HepG2 (cell line): ENCODE data around the gene CTSA. TPM values are rescaled to one million over a fixed set of nuclear protein-coding genes. Genes with fewer than 3 reads are reported as not detected.

ENCODE experiments used
- ATAC-seq: fragments of 200-7000 bp; cut with Tn5 transposase; 3 replicates; pipeline ENCODE4 v1.9.1; 2020; ENCODE audit warnings: mild to moderate bottlenecking, moderate library complexity
- BruUV-seq: library from RNA; stranded (reverse); fragments of 400-500 nt; replicated peaks from 2 replicates; lab custom pipeline; 2021; lab: Mats Ljungman, UMichigan
- CTCF ChIA-PET: fragments of 300-600 bp; formaldehyde crosslinking; extraction: SDS; loops from one replicate; lab custom pipeline; 2021; ENCODE audit warnings: low total read pairs, inconsistent platforms, low intra/inter-chr PET ratio; lab: Yijun Ruan, JAX
- POLR2A ChIA-PET: fragments of 350-600 bp; sonication (Branson Sonifier 250); formaldehyde crosslinking; loops from one replicate; lab custom pipeline; 2020; ENCODE audit warnings: antibody characterized with exemption, inconsistent platforms; lab: Yijun Ruan, JAX
- DNase-seq: peaks from one replicate; pipeline ENCODE4 v3.0.0-alpha.2; 2015; ENCODE audit warnings: low spot score
- FAIRE-seq: peaks from 3 replicates; lab custom pipeline; 2011; peaks lifted over from hg19 to GRCh38; lab: Jason Lieb, UNC
- H2AFZ ChIP-seq: one replicate; pipeline ENCODE4 v1.6.1; 2011; ENCODE audit warnings: low read length, inconsistent platforms
- H3K27ac ChIP-seq: fragments of 300-600 bp; 3 replicates; pipeline ENCODE4 v1.8.0; 2011; ENCODE audit warnings: mixed run types, mild to moderate bottlenecking, mixed read lengths, low read length, inconsistent platforms; ENCODE audit not compliant: insufficient read depth; ENCODE audit errors: extremely low read length
- H3K27me3 ChIP-seq, 2 experiments: fragments of 200-600 bp in 1 of 2; 2 replicates in 1 of 2; 3 replicates in 1 of 2; pipeline versions ENCODE4 v1.6.0 to v1.8.0; 2011; ENCODE audit warnings: low read length in 2 of 2, mild to moderate bottlenecking in 2 of 2, moderate library complexity in 2 of 2, inconsistent platforms in 1 of 2; ENCODE audit not compliant: insufficient read depth in 2 of 2, control insufficient read depth in 1 of 2
- H3K36me3 ChIP-seq, 2 experiments: fragments of 200-600 bp in 1 of 2; replicated peaks in 1 of 2; 2 replicates in 1 of 2; 3 replicates in 1 of 2; pipeline versions ENCODE4 v1.5.1 to v1.8.0; 2011; ENCODE audit warnings: low read length in 2 of 2, inconsistent platforms in 1 of 2; ENCODE audit not compliant: insufficient read depth in 2 of 2, control insufficient read depth in 1 of 2
- H3K4me1 ChIP-seq: 2 replicates; pipeline ENCODE4 v1.5.1; 2012; ENCODE audit warnings: low read length, inconsistent platforms; ENCODE audit not compliant: insufficient read depth
- H3K4me2 ChIP-seq: 2 replicates; pipeline ENCODE4 v1.6.0; 2011; ENCODE audit warnings: low read depth, low read length, inconsistent platforms
- H3K4me3 ChIP-seq, 3 experiments: fragments of 200-600 bp in 1 of 3; sonication (generic), shearing (Covaris generic) in 1 of 3; replicated peaks in 1 of 3; 2 replicates each; pipeline ENCODE4 v1.5.1; 2011 to 2016; ENCODE audit warnings: low read length in 3 of 3, inconsistent platforms in 2 of 3, low read depth in 2 of 3, mild to moderate bottlenecking in 2 of 3, control low read depth in 1 of 3, mixed read lengths in 1 of 3; ENCODE audit not compliant: insufficient read depth in 1 of 3
- H3K79me2 ChIP-seq: one replicate; pipeline ENCODE4 v1.6.1; 2011; ENCODE audit warnings: low read length, inconsistent platforms; ENCODE audit not compliant: insufficient read depth
- H3K9ac ChIP-seq: 2 replicates; pipeline ENCODE4 v1.6.0; 2011; ENCODE audit warnings: mild to moderate bottlenecking, low read depth, low read length, inconsistent platforms; ENCODE audit not compliant: insufficient read depth
- H3K9me3 ChIP-seq: 2 replicates; pipeline ENCODE4 v1.5.1; 2012; ENCODE audit warnings: mild to moderate bottlenecking, low read length
- H4K20me1 ChIP-seq: 2 replicates; pipeline ENCODE4 v1.6.0; 2011; ENCODE audit warnings: inconsistent platforms, mild to moderate bottlenecking, low read length, moderate library complexity; ENCODE audit not compliant: insufficient read depth
- ADNP ChIP-seq: sonication (generic); formaldehyde crosslinking; IDR thresholded peaks from 2 replicates; pipeline ENCODE4 v1.4.0; 2020; ENCODE audit warnings: missing genetic modification reagents
- GABPB1 ChIP-seq: IDR thresholded peaks from 2 replicates; pipeline ENCODE4 v1.6.1; 2016; ENCODE audit warnings: mild to moderate bottlenecking, missing genetic modification reagents, moderate library complexity, missing compliant biosample characterization
- SIN3A ChIP-seq: IDR thresholded peaks from 2 replicates; pipeline ENCODE4 v1.6.1; 2011; ENCODE audit warnings: low read depth, mild to moderate bottlenecking, control low read depth, low read length, borderline replicate concordance
- SP140L ChIP-seq: sonication (generic); formaldehyde crosslinking; IDR thresholded peaks from 2 replicates; pipeline ENCODE4 v1.4.0; 2020; ENCODE audit warnings: missing genetic modification reagents, borderline replicate concordance
- ZNF589 ChIP-seq: sonication (generic); formaldehyde crosslinking; conservative IDR thresholded peaks from 2 replicates; pipeline ENCODE4 v1.8.0; 2022; ENCODE audit warnings: mild to moderate bottlenecking, moderate library complexity, missing genetic modification reagents
- WGBS: methylation state at CpG from one replicate; pipeline ENCODE4 v1.1.6; 2017; ENCODE audit warnings: low lambda C conversion rate; 5-methylcytosine and 5-hydroxymethylcytosine counted together
- in situ Hi-C: cut with HindIII; loops from 2 replicates; pipeline ENCODE4 v1.10.0; 2017; ENCODE audit warnings: low pct_unique_long_range_greater_than_20kb; ENCODE audit not compliant: extremely low pct_ligation_motif_present
- intact Hi-C: fragments of 100-400 bp; cut with micrococcal nuclease; formaldehyde crosslinking; loops from one replicate; pipeline ENCODE4 v1.10.0; 2022; ENCODE audit not compliant: unreplicated experiment
- polyA plus RNA-seq, 8 experiments: library from polyadenylated mRNA; depleted of rRNA in 3 of 8; stranded (reverse) in 7 of 8; unstranded in 1 of 8; fragments of >200 nt; fragmentation: Illumina TruSeq in 4 of 8; extraction: Trizol in 4 of 8; gene quantifications; 2 replicates each; pipeline versions ENCODE4 v1.2.1 to v1.2.3, GENCODE V29; 2011 to 2016; ENCODE audit warnings: low read depth in 4 of 8, missing spikeins in 1 of 8, mixed read lengths in 1 of 8; ENCODE audit not compliant: insufficient read depth in 1 of 8
- total RNA-seq, 5 experiments: library from RNA; depleted of rRNA; stranded (reverse); fragments of >200 nt; fragmentation: Illumina TruSeq; extraction: Trizol; gene quantifications; 2 replicates each; pipeline ENCODE4 v1.2.3, GENCODE V29; 2016; ENCODE audit warnings: low read depth in 1 of 5
- TF ChIP-seq, protein P1 (sequence below): conservative IDR thresholded peaks from 2 replicates; pipeline ENCODE4 v1.6.1; 2018; ENCODE audit warnings: missing genetic modification reagents
- TF ChIP-seq, protein P2 (sequence below): sonication (generic); formaldehyde crosslinking; IDR thresholded peaks from 2 replicates; pipeline ENCODE4 v1.5.1; 2020; ENCODE audit warnings: mild to moderate bottlenecking, missing genetic modification reagents, borderline replicate concordance
- TF ChIP-seq, protein P3 (sequence below): sonication (generic); formaldehyde crosslinking; IDR thresholded peaks from 2 replicates; pipeline ENCODE4 v1.9.0; 2021; ENCODE audit warnings: missing genetic modification reagents, borderline replicate concordance

Gene CTSA
- total and polyA plus RNA-seq, 2 of the 13 experiments (the other 11 are each of a cell fraction or from before 2014, with no cell fraction given) = 202 to 231 TPM

DNA sequence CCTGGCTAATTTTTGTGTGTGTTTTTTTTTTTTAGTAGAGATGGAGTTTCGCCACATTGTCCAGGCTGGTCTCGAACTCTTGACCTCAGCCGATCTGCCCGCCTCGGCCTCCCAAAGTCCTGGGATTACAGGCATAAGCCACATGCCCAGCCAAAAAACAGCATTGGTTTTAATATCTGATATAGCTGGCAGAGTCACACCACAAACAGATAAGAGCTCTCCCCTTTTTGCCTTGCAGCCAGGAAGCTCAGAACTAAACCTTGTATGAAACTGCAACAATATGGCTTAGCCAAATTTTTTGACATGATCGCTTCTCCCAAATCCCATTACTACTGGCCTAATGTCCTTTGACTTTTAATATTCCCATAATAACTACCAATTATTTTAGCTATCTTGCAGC is 38.8 kb upstream of the CTSA start:
- 97% methylated on average over 6 of the region's 6 CpGs for WGBS
- H3K79me2 ChIP-seq = peaks cover 4% of the 10 kb centered on the region
- no peak for FAIRE-seq
- H3K9ac ChIP-seq = no peak overlapping the region
- no peak overlapping the region for H3K27ac ChIP-seq
- H4K20me1 ChIP-seq = no peaks in the 10 kb centered on the region
- no peaks in the 10 kb centered on the region for H3K9me3 ChIP-seq
- peaks cover 11% of the 10 kb centered on the region for H3K4me1 ChIP-seq
- no TSS peak for BruUV-seq
- intact Hi-C loops = no loop called here
- H3K4me2 ChIP-seq = no peak overlapping the region
- in situ Hi-C loops = no loop called here
- no peak for ATAC-seq
- H3K36me3 ChIP-seq = peaks cover 0 to 2% of the 10 kb centered on the region in 2 experiments; a peak in 1 of 5 replicates
- CTCF ChIA-PET = no interaction called here
- H3K27me3 ChIP-seq = no peaks in the 10 kb centered on the region
- POLR2A ChIA-PET = interaction anchor here (1.1 to 2.7 kb wide), 4 partner anchors 11 to 39 kb away, joined by 3 to 17 read pairs (median 6); partner anchors contain the start of genes CTSA, NEURL2 and SNX21
- DNase-seq = no peak
- H2AFZ ChIP-seq = no peak overlapping the region
- no peak for TF ChIP-seq SIN3A
- TF ChIP-seq, all 625 proteins: peak for 0
- H3K4me3 ChIP-seq = no peak overlapping the region

DNA sequence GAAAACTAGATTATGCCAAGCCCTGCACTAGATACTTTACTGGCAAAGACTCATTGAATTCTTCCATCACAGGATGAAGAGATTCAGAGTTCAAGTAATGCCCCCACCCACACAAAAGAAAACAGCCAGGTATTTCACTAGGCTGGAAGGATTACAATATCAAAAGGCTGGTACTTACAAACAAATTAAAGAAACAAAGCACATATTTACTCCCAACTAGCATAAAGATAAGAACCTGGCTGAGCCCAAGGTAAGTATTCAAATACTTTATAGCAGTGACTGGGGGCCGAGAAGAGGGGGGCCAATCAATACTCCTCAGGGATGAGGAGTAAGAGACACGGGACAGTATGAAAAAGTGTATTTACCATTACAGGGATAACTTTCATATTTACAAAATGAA is 37.7 kb upstream of the CTSA start:
- H3K4me1 ChIP-seq = peaks cover 17% of the 10 kb centered on the region
- no peak overlapping the region for H3K9ac ChIP-seq
- H3K27me3 ChIP-seq = no peaks in the 10 kb centered on the region; a peak in 1 of 5 replicates
- no peak overlapping the region for H3K27ac ChIP-seq
- H3K4me2 ChIP-seq = no peak overlapping the region
- WGBS = 88% methylated on average over 2 of the region's 2 CpGs
- no peaks in the 10 kb centered on the region for H3K9me3 ChIP-seq
- POLR2A ChIA-PET = interaction anchor here (1.3 kb wide), 1 partner anchor 27 kb away, joined by 3 read pairs; no protein-coding TSS in a partner anchor
- ATAC-seq = no peak
- intact Hi-C loops = no loop called here
- H4K20me1 ChIP-seq = no peaks in the 10 kb centered on the region
- H3K36me3 ChIP-seq = peaks cover 0 to under 1% of the 10 kb centered on the region in 2 experiments; a peak in 1 of 5 replicates
- in situ Hi-C loops = no loop called here
- DNase-seq = no peak
- FAIRE-seq = no peak
- H3K4me3 ChIP-seq = no peak overlapping the region
- BruUV-seq = no TSS peak
- CTCF ChIA-PET = no interaction called here
- no peak overlapping the region for H2AFZ ChIP-seq
- peaks cover 4% of the 10 kb centered on the region for H3K79me2 ChIP-seq
- TF ChIP-seq SP140L (CRISPR knock-in tag) = no peak
- no peak for TF ChIP-seq GABPB1
- TF ChIP-seq ADNP = no peak
- TF ChIP-seq, protein P1, sequence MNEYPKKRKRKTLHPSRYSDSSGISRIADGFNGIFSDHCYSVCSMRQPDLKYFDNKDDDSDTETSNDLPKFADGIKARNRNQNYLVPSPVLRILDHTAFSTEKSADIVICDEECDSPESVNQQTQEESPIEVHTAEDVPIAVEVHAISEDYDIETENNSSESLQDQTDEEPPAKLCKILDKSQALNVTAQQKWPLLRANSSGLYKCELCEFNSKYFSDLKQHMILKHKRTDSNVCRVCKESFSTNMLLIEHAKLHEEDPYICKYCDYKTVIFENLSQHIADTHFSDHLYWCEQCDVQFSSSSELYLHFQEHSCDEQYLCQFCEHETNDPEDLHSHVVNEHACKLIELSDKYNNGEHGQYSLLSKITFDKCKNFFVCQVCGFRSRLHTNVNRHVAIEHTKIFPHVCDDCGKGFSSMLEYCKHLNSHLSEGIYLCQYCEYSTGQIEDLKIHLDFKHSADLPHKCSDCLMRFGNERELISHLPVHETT (CRISPR knock-in tag) = no peak
- TF ChIP-seq, protein P2, sequence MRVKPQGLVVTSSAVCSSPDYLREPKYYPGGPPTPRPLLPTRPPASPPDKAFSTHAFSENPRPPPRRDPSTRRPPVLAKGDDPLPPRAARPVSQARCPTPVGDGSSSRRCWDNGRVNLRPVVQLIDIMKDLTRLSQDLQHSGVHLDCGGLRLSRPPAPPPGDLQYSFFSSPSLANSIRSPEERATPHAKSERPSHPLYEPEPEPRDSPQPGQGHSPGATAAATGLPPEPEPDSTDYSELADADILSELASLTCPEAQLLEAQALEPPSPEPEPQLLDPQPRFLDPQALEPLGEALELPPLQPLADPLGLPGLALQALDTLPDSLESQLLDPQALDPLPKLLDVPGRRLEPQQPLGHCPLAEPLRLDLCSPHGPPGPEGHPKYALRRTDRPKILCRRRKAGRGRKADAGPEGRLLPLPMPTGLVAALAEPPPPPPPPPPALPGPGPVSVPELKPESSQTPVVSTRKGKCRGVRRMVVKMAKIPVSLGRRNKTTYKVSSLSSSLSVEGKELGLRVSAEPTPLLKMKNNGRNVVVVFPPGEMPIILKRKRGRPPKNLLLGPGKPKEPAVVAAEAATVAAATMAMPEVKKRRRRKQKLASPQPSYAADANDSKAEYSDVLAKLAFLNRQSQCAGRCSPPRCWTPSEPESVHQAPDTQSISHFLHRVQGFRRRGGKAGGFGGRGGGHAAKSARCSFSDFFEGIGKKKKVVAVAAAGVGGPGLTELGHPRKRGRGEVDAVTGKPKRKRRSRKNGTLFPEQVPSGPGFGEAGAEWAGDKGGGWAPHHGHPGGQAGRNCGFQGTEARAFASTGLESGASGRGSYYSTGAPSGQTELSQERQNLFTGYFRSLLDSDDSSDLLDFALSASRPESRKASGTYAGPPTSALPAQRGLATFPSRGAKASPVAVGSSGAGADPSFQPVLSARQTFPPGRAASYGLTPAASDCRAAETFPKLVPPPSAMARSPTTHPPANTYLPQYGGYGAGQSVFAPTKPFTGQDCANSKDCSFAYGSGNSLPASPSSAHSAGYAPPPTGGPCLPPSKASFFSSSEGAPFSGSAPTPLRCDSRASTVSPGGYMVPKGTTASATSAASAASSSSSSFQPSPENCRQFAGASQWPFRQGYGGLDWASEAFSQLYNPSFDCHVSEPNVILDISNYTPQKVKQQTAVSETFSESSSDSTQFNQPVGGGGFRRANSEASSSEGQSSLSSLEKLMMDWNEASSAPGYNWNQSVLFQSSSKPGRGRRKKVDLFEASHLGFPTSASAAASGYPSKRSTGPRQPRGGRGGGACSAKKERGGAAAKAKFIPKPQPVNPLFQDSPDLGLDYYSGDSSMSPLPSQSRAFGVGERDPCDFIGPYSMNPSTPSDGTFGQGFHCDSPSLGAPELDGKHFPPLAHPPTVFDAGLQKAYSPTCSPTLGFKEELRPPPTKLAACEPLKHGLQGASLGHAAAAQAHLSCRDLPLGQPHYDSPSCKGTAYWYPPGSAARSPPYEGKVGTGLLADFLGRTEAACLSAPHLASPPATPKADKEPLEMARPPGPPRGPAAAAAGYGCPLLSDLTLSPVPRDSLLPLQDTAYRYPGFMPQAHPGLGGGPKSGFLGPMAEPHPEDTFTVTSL = no peak
- TF ChIP-seq, protein P3, sequence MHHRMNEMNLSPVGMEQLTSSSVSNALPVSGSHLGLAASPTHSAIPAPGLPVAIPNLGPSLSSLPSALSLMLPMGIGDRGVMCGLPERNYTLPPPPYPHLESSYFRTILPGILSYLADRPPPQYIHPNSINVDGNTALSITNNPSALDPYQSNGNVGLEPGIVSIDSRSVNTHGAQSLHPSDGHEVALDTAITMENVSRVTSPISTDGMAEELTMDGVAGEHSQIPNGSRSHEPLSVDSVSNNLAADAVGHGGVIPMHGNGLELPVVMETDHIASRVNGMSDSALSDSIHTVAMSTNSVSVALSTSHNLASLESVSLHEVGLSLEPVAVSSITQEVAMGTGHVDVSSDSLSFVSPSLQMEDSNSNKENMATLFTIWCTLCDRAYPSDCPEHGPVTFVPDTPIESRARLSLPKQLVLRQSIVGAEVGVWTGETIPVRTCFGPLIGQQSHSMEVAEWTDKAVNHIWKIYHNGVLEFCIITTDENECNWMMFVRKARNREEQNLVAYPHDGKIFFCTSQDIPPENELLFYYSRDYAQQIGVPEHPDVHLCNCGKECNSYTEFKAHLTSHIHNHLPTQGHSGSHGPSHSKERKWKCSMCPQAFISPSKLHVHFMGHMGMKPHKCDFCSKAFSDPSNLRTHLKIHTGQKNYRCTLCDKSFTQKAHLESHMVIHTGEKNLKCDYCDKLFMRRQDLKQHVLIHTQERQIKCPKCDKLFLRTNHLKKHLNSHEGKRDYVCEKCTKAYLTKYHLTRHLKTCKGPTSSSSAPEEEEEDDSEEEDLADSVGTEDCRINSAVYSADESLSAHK (CRISPR knock-in tag) = no peak
- TF ChIP-seq ZNF589 = no peak
